ENCODE results near the gene EFCAB8.

EFCAB8 gene

DNA sequence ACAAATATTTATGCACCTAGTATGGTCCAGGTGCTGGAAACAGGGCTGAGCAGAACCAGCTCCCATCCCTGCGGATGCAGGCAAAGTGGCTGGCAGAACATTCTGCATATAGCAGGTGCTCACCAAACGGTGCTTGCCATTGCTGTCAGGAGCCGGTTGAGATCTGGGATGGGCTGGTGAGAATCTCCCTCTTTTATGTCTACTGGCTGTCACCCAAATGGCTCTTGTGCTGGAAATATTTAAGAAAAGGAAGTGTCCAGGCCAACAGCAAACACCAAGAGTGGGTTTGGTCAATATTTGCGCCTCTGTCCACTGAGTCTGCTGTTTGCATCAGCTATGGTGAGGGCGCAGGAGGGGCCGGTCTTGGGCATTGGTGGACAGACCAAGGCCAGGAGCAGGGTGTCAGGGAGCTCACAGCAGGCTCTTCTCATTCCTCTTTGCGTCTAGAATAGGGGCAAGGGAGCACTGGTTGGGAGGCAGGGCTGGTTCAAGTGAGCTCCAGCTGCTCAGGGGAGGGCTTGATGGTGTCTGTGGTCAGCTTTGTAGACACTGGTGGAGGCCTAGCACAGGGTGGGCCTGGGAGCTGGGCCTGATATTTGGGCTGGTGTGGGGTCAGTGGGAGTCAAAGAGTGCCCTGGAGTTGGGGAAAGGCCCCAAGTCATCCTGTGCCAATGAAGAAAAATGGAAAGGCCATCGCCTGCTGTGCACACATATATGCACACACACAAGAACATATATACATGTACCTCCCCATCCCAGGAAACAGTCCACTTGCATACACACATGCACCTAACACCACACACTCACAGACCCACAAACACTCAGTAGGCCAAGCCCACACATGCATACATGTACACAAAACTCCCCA, 147.4 kb downstream of the EFCAB8 start:
- H3K9me3 ChIP-seq (ENCODE audit: low read length) = no peaks in the 10 kb centered on the region
- no peaks in the 10 kb centered on the region; the same call in 1 of the 2 replicates for H3K27me3 ChIP-seq (ENCODE audit: insufficient read depth, low read length)
- H3K9ac ChIP-seq (ENCODE audit: low read length) = no peak overlapping the region
- H3F3A ChIP-seq (ENCODE audit: insufficient read depth, low read length) = no peaks in the 10 kb centered on the region
- no peaks in the 10 kb centered on the region for H3K36me3 ChIP-seq (ENCODE audit: insufficient read depth, low read length)
- TF ChIP-seq, protein P1, sequence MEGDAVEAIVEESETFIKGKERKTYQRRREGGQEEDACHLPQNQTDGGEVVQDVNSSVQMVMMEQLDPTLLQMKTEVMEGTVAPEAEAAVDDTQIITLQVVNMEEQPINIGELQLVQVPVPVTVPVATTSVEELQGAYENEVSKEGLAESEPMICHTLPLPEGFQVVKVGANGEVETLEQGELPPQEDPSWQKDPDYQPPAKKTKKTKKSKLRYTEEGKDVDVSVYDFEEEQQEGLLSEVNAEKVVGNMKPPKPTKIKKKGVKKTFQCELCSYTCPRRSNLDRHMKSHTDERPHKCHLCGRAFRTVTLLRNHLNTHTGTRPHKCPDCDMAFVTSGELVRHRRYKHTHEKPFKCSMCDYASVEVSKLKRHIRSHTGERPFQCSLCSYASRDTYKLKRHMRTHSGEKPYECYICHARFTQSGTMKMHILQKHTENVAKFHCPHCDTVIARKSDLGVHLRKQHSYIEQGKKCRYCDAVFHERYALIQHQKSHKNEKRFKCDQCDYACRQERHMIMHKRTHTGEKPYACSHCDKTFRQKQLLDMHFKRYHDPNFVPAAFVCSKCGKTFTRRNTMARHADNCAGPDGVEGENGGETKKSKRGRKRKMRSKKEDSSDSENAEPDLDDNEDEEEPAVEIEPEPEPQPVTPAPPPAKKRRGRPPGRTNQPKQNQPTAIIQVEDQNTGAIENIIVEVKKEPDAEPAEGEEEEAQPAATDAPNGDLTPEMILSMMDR (IDR thresholded peaks at IDR 0.05; ENCODE audit: low read length) = no peak
- TF ChIP-seq EZH2 (IDR thresholded peaks at IDR 0.05; ENCODE audit: borderline replicate concordance, low read length) = no peak
- H2AFZ ChIP-seq (ENCODE audit: low read length) = no peak overlapping the region
- H3K27ac ChIP-seq (ENCODE audit: low read depth, low read length, poor library complexity, severe bottlenecking) = no peak overlapping the region
- no peaks in the 10 kb centered on the region for H4K20me1 ChIP-seq (ENCODE audit: insufficient read depth, low read length)
- H3K4me3 ChIP-seq (ENCODE audit: low read depth, low read length, poor library complexity, severe bottlenecking) = no peak overlapping the region
- no peaks in the 10 kb centered on the region for H3K9me2 ChIP-seq (ENCODE audit: low read depth, low read length)
- H3K4me2 ChIP-seq (ENCODE audit: low read length) = no peak overlapping the region
- H3K79me2 ChIP-seq (ENCODE audit: insufficient read depth, low read length) = no peaks in the 10 kb centered on the region
- no peaks in the 10 kb centered on the region for H3K4me1 ChIP-seq (ENCODE audit: insufficient read depth, low read length, severe bottlenecking)

DNA sequence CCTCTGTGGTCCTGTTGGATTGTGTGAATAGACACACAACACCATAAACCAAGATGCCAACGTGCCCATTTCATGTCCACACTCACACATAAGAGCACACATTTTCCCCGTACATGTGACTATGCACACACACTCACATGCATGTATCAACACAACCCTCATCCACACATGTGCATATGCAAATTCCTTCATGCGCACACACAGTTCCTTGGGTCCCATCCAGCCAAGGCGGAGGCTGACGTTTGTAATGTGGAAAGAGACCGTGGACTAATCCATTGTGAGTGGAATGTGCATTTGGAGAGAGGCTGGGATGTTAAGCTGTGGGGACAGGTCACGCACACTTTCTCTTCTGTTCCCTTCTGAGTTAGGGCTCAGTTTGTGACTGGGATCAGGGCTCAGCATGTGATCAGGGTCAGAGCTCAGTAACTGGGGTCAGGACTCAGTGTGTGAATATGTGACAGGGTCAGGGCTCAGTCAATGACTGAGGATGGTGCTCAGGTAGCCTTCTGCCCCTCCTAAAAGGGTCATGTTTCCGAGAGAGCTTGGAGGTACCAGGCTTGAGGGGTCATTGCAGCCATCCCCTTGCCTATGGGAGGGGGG, 148.2 kb downstream of the EFCAB8 start:
- no peaks in the 10 kb centered on the region for H3K36me3 ChIP-seq (ENCODE audit: insufficient read depth, low read length)
- no peak overlapping the region for H3K4me2 ChIP-seq (ENCODE audit: low read length)
- H3K9me2 ChIP-seq (ENCODE audit: low read depth, low read length) = no peaks in the 10 kb centered on the region
- H4K20me1 ChIP-seq (ENCODE audit: insufficient read depth, low read length) = no peaks in the 10 kb centered on the region
- no peaks in the 10 kb centered on the region for H3K79me2 ChIP-seq (ENCODE audit: insufficient read depth, low read length)
- no peak overlapping the region for H3K27ac ChIP-seq (ENCODE audit: low read depth, low read length, poor library complexity, severe bottlenecking)
- TF ChIP-seq, protein P1 (IDR thresholded peaks at IDR 0.05; ENCODE audit: low read length) = no peak
- TF ChIP-seq EZH2 (IDR thresholded peaks at IDR 0.05; ENCODE audit: borderline replicate concordance, low read length) = no peak
- no peaks in the 10 kb centered on the region for H3K9me3 ChIP-seq (ENCODE audit: low read length)
- no peak overlapping the region for H2AFZ ChIP-seq (ENCODE audit: low read length)
- no peak overlapping the region for H3K4me3 ChIP-seq (ENCODE audit: low read depth, low read length, poor library complexity, severe bottlenecking)
- H3K27me3 ChIP-seq (ENCODE audit: insufficient read depth, low read length) = no peaks in the 10 kb centered on the region; the same call in 1 of the 2 replicates
- no peaks in the 10 kb centered on the region for H3F3A ChIP-seq (ENCODE audit: insufficient read depth, low read length)
- no peaks in the 10 kb centered on the region for H3K4me1 ChIP-seq (ENCODE audit: insufficient read depth, low read length, severe bottlenecking)
- no peak overlapping the region for H3K9ac ChIP-seq (ENCODE audit: low read length)

DNA sequence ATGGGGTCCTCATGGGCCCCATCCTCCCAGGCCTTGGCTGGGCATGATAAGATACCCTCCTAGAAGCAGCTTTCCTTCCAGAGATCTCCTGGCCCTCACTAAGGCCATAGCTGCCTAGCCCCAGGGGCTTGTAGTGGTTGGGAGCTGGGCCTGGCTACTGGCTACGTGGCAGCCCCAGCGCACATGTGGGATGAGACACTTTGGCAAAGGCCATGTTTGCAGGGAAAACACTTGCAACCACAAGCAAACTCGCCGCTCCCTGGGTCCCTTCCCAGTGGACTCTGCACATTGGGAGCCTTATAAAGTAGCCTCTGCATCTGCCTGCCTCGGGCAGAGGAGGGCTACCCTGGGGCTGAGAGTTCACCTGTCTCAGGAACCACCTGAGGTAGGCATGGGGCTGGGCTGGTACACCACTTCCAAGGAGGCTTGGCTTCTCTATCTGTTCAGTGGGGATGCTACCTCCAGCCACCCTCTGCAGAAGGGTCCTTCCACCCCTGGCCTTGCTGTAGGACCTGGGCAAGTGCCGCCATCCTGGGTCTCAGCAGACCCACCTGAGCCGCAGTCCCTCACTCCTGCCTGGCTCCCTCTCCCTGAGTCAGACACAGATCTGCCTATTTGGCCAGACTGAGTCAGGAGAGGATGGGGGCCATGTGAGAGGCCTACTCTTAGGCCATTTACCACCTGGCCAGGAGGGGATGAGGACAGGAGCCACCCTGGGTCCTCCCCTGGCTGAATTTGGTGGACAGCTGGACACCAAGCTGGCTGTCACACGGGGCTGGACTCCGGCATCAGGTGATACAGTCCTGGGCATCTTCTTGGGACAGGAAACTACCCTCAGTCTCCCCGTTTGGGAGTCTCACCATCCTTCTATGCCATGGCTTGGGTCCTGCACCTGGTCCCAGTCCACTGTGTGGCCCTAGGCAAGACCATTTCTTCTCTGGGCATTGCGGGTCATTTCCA, 148.9 kb downstream of the EFCAB8 start, which contains the start of gene BPIFB2:
TSS of gene BPIFB2 (plus strand) at position 329 of the 960 bp plus-strand sequence. CDS start 871 bp downstream, outside the sequence.
- Histone ChIP-seq H2AFZ (ENCODE audit: low read length) (no peak within 1 kb of the TSS), H3K9me3 (ENCODE audit: low read length) (no peaks in the 10 kb centered on the region), H3K4me3 (ENCODE audit: low read depth, low read length, poor library complexity, severe bottlenecking) (no peak within 1 kb of the TSS), H3K4me2 (ENCODE audit: low read length) (no peak within 1 kb of the TSS), H3K9ac (ENCODE audit: low read length) (no peak within 1 kb of the TSS), H3K36me3 (ENCODE audit: insufficient read depth, low read length) (no peaks in the 10 kb centered on the region), H3K27me3 (ENCODE audit: insufficient read depth, low read length) (no peaks in the 10 kb centered on the region; the same call in 1 of the 2 replicates), H3K27ac (ENCODE audit: low read depth, low read length, poor library complexity, severe bottlenecking) (no peak within 1 kb of the TSS), H3K9me2 (ENCODE audit: low read depth, low read length) (no peaks in the 10 kb centered on the region), H4K20me1 (ENCODE audit: insufficient read depth, low read length) (no peaks in the 10 kb centered on the region), H3F3A (ENCODE audit: insufficient read depth, low read length) (no peaks in the 10 kb centered on the region), H3K4me1 (ENCODE audit: insufficient read depth, low read length, severe bottlenecking) (no peaks in the 10 kb centered on the region), H3K79me2 (ENCODE audit: insufficient read depth, low read length) (no peaks in the 10 kb centered on the region)
- no peak for TF ChIP-seq EZH2 (IDR thresholded peaks at IDR 0.05; ENCODE audit: borderline replicate concordance, low read length)
- TF ChIP-seq, protein P1 (IDR thresholded peaks at IDR 0.05; ENCODE audit: low read length) = no peak
